Stimulated activated CD8-positive, alpha-beta memory T cell treated with anti-CD3 and anti-CD28 coated beads, Interleukin-4, amount 100 ng/mL, for 48 hours (primary cell): ENCODE results near the gene RIC1.
"Not testable (repeated sequence)": the region's sequence is repeated elsewhere in the genome, so short reads cannot be mapped to it uniquely, and the experiment has no call there.

ENCODE experiments used
- DNase-seq: peaks from one replicate; pipeline ENCODE4 v3.0.0-alpha.2; 2020

Gene RIC1

DNA sequence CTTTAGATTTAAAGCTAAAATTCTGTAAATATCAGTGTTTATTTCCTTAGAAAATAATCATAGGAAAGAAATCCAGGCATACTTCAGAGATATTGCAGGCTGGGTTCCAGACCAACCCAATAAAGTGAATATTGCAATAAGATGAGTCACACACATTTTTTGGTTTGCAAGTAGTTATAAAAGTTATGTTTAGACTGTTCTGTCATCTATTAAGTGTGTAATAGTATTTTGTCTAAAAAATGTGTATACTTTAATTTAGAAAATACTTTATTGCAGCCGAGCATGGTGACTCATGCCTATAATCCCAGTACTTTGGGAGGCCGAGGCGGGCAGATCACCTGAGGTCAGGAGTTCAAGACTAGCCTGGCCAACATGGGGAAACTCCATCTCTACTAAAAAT is 6.9 kb upstream of the RIC1 start:
- no peak for DNase-seq

DNA sequence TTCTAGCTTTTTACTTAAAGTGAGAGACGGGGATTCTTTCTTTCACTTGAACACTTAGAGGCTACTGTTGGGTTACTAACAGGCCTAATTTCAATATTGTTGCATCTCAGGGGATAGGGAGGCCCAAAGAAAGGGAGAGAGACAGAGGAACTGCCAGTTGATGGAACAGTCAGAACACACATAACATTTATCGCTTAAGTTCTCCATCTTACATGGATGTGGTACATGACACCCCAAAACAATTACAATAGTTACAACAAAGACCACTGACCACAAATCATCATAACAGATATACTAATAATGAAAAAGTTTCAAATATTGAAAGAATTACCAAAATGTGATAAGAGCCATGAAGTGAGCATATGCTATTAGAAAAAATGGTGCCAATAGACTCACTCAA is 4.3 kb upstream of the RIC1 start:
- no peak for DNase-seq

DNA sequence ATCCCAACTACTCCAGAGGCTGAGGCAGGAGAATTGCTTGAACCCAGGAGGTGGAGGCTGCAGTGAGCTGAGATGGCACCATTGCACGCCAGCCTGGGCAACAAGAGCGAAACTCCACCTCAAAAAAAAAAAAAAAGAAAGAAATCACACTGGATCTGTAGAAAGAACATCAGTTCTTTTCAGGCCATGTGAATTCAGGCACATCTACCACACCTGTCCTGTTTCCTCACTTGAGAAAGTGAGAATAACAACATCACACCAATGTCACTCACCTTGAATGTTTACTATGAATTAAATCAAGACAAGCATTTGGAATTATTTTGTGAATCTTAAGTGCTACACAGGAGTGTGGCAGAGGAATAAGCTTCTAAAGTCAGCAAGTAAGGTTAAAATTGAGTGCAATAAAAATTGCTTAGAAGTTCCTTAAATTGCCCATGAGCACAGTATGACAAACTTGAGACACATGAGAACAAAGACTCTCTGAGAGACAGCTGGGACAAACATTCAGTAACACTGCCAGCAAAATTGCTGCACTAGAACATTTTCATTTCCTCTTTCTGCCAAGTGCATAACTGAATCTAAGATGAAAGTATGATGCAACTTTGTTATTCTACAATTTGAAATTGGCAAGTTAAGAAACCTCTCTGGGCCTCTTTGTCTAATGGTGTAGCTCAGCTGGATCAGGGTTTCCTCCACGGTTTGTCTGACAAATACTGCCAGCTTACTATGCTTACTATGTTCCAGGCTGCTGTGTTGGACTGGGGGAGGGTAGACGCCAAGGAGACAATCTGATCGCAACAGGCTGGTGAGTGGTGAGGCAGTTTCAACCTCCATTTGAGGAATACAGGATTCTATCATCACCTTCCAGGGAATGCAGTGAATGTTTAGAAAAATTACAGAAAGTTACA is 1.9 kb upstream of the RIC1 start:
- DNase-seq = peak; percentile 61

DNA sequence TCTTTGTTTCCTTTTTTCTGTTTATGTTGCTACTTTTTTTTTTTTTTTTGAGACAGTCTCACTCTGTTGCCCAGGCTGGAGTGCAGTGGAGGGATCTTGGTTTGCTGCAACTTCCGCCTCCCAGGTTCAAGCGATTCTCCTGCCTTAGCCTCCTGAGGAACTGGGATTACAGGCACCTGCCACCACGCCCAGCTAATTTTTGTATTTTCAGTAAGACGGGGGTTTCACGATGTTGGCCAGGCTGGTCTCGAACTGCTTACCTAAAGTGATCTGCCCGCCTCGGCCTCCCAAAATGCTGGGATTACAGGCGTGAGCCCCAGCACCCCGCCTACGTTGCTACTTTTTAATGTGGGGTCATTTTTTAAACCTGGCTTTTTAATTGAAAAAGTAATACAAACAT is 1.2 kb upstream of the RIC1 start:
- DNase-seq = peak; percentile 45

DNA sequence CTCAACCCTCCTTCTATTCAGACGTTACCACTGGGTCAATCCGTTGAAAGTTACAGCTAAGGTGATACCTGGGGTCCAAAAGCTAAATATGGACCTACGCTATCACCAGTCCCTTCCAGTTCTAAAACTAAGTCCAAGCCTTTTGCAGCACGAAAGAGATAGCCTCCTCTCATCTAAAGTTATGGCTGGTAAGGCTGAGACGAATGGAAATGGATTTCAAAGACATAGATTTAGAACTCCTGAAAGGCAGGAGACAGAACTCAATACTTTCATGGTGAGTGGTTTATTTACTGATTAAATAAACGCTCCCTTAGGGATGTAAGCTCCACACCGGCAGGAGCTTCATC is 751 bp upstream of the RIC1 start:
- no peak for DNase-seq

DNA sequence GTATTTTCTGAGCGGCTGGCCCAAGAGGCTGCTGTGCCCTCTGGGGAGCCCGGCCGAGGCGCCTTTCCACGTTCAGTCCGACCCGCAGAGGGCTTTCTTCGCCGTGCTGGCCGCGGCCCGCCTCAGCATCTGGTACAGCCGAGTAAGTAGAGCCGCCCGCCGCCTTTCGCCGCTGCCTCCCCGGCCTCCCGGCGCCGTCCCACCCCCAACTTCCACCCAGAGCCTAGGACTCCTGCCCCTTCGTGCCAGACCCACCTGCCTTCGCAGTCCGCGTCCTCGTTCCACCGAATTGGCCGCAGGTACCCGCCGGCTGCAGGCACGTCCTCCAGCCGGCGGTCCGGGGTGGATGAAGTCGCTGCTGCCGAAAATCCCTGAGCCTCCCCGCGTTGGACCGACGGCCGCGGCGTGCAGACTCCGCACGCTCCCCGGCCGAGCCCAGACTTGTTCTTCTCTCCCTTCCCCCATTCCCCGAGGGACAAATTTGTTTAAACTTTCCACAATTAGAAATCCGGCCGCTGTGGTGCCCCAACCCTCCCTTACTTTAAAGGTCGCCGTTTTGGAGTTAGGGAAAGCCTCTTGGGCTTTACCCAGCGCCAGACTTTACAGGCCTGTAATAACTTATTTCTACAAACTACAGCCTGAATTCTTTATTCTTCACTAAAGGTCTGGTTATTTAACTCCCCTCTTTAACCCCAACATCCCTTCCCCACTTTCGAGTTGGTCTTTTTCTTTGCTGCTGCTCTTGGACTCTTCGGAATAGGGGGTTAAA is 589 bp downstream of the RIC1 start:
- DNase-seq = peak; percentile 65

DNA sequence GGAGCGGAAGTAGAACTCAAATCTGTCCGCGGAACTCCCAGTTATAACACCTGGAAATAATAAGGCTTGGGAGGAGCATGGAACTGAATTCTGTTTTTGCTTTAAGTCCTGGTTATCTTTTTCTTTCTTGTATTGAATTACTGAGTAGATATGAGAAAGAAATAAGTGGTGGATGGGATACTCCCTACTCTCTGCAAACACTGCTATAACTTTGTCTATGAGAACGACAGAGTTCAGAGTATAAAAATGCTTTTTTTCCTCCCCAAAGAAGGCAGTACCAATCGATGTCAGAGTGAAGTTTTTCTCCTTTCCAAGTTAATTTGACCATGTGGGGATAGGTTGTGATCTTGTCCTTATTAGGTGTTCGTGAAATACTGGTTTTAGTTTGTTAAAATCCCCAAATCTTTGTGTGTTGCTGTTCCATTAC is 1.2 kb downstream of the RIC1 start:
- no peak for DNase-seq

DNA sequence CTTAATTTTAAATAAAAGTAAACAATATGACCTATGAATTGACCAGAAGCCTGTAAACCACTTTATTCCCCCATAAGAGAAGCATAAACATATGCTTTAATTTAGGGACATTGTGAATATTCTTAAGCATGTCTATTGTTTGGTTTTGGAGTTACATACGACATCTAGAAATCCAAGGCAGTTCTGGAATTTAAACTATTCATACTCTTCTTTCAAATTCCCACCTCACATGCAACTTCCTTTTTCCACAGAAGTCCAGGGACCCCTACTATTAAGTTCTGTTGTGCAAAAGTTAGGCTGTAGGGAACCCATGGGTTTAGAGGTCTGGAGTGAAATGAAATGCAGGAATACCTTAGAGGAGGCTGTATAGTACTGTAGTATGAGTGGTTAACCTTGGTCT is 2.1 kb downstream of the RIC1 start:
- DNase-seq = no peak

DNA sequence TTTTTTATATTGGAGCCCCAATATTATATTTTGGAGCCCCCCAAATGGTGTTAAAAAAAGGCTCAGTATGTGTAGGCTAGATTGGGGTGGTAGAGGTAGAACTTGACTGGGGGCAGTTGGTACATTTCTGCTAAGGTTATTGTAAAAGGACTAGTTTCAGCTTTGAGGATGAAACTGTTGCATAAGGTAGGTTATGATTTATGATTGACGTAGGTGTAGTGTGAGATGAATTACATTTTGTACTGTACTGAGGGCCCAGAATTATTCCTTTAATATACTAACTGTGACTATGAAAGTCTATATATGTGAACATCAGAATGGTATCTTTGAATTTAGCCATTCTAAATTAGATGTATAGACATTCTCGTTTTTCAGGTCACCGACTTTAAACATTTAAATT is 3.6 kb downstream of the RIC1 start:
- no peak for DNase-seq

DNA sequence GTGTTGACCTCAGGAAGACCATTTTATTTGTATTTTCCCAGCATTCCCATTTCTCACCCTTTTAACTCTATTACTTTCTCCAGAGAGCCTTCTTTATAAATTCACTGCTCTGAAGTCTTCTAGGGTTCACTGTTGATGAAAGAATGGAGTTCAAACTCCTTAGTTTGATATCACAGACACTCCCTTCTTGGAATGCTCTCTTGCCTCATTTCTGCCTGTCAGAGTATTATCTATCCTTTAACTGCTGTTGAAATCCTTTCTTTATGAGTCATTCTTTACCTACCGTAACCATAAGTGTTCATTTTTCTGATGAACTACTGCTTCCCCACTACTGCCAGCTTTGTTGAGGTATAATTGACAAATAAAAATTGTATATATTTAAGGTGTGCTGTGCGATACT is 4.3 kb downstream of the RIC1 start:
- DNase-seq = no peak

DNA sequence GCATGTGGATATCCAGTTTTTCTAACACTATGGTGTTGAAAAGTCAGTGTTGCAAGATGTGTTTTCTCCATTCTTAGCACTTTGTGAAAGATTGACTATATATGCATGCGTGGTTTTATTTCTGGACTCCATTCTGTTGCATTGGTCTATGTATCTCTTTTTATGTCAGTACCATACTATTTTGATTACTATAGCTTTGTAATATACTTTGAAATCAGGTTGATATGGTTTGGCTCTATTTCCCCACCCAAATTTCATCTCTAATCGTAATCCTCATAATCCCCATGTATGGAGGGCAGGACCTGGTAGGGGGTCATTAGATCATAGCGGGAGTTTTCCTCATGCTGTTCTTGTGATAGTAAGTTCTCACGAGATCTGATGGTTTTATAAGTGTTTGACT is 6.5 kb downstream of the RIC1 start:
- DNase-seq = no peak

DNA sequence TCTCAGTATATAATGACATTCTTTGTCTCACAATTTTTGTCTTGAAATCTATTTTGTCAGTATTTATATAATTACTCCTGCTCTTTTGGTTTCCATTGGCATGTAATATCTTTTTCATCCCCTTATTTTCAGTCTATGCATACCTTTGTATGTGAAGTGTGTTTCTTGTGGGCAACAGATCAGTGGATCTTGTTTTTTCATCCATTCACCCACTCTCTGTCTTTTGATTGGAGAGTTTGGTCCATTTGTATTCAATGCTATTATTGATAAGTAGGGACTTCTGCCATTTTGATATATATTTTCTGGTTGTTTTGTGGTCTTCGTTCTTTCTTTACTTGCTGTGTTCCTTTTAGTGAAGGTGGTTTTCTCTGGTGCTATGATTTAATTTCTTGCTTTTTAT is 10.9 kb downstream of the RIC1 start:
- no peak for DNase-seq

DNA sequence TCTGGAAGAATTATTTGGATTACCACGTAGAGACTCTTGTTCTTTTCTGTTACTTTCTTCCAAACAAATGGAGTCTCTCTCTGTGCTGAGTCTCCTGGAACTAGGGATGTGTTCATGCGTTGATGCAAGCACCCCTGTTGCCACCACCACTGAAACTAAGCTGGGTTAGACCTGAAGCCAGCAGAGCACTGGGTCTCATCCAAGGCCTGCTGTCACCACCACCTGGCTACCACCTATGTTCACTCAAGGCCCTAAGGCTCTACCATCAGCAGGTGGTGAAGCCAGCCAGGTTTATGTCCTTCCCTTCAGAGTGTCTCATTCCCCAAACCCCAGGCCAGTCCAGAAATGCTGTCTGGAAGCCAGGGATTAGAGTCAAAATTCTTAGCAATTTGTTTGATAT is 13.3 kb downstream of the RIC1 start:
- DNase-seq = no peak

DNA sequence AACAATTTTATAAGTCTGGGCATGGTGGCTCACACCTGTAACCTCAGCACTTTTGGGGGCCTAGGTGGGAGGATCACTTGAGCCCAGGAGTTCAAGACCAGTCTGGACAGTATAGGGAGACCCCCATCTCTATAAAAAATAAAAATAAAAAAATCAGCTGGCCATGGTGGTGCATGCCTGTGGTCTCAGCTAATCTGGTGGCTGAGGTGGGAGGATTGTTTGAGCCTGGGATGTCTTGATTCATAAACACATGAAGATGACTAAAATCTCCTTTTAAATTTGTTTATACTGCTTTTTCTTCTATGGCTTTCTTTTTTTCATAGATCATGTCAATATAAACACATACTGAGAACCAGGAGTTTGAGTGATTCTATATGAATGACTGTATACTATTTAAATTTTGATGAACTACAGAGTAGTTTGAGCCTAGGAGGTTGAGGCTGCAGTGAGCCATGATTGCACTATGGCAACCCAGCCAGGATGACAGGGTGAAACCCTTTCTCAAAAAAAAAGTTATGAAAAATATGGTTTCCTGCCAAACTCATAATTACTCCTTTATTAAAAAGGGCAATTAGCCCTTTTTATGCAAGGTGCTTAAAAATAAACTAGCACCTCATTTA is 14.2 kb downstream of the RIC1 start:
- DNase-seq = no peak

DNA sequence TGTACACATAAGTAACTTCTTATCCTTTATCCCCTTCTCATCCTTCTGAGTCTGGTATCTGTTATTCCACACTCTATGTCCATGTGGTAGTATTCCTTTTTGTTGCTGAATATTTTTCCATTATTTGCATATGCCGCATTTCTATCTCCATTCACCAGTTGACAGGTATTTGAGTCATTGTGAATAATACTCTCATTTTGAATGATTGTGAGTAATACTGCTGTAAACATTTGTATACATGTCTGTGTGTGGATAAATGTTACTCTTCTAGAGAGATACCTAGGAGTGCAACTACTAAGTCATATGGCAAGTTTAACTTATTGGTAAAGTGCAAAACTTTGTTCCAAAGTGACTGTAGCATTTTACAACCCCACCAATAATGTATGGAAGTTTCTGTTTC is 15.6 kb downstream of the RIC1 start:
- no peak for DNase-seq

DNA sequence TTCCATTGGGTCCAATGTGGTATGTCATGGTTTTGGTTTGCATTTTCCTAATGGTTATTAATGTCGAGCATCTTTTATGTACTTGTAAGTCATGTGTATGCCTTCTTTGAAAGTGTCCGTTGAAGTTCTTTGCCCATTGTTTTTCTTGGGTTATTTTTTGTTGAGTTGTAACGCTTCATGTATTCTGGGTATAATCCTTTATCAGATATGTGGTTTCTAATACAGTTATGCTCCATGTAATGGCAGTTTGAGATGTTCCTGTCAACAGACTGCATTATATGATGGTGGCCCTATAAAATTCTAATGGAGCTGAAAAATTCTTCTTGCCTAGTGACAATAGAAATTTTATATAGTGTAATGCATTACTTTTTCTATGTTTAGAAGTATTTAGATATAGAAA is 17.2 kb downstream of the RIC1 start:
- no peak for DNase-seq

DNA sequence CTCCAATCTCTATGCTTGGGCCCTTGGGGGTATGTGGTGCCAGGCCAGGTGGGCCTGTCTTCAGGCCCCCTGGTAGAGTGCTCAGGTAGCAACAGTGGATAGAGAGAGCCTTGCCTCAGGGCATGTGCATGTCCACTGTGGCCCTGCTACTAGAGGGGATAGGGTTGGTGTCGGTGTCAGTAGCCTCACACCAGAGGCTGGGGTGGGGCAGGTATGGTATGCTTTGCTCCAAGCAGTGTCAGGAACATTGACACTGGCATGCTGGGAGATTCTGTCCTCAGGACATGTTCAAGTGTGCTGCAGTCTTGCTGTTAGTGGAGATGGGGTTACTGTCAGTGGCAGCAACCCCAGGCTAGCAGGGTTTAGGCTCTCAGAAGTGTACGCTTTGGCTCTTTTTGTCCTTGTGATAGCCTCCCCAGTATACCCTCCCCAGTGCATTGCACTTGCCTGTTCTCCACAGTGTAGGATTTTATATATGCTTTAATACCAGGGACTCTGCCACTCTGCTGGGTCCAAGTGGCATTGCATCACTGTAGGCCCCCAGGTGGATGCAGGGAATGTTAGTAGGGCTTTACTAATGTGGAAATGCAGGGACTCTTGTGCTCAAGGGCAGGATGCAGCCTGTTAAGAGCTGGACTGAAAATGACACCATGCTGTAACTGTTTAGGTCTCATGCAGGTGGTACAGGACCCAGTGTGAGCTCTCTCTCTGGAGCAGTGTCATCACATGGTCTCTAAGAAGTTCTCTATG is 21.6 kb downstream of the RIC1 start:
- no peak for DNase-seq

DNA sequence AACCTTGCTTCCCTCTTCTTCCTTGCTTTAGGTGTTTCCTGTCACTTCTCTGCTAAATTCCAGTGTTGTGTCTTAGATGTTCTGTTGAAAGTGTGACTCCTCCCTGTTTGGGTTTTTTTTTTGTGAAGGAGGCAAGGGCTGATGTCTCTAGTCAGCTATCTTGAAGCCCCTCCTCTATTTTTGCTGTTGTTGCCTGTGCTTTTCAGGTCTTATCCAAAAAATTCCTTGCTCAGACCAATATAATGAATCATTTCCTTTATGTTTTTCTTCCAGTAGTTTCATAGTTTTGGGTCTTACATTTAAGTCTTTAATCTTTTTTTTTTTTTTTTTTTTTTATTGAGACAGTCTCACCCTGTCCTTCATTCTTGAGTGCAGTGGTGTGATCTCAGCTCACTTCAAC is 22.3 kb downstream of the RIC1 start:
- DNase-seq = no peak

DNA sequence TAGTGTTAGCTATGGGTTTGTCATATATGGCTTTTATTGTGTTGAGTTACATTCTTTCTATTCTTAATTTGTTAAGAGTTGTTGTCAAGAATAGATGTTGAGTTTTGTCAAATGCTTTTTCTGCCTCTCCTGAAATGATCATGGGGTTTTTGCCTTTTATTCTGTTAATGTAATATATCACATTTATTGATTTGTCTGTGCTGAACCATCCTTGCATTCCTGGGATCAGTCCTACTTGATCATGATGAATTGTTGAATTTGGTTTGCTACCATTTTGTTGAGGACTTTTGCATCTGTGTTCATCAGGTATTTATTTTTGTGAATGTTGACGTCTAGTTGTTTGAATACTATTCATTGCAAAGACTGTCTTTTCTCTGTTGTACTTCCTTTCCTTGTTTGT is 23.9 kb downstream of the RIC1 start:
- DNase-seq = no peak

DNA sequence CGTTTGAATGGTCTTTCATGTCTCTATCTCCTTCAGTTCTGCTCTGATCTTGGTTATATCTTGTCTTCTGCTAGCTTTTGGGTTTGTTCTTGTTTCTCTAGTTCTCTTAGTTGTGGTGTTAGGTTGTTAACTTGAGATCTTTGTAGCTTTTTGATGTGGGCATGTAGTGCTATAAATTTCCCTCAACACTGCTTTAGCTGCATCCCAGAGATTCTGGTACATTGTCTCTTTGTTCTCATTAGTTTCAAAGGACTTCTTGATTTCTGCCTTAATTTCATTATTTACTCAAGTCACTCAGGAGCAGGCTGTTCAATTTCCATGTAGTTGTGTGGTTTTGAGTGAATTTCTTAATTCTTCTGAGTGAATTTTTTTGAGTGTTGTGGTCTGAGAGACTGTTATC is 33.9 kb downstream of the RIC1 start:
- DNase-seq = not testable (repeated sequence)

DNA sequence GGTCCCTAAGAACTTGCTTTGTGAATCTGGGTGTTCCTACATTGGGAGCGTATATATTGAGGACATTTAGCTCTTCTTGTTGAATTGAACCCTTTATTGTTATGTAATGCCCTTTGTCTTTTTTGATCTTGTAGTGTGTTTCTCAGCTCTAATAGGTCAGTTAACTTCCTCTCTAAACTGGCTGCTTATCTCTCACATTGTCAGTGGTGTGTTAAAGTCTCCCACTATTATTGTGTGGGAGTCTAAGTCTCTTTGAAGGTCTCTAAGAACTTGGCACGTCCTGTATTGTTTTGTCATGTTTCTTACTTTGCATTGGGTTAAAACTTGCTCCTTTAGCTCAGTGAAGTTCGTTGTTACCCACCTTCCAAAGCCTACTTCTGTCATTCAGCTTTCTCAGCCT is 36.2 kb downstream of the RIC1 start:
- no peak for DNase-seq

DNA sequence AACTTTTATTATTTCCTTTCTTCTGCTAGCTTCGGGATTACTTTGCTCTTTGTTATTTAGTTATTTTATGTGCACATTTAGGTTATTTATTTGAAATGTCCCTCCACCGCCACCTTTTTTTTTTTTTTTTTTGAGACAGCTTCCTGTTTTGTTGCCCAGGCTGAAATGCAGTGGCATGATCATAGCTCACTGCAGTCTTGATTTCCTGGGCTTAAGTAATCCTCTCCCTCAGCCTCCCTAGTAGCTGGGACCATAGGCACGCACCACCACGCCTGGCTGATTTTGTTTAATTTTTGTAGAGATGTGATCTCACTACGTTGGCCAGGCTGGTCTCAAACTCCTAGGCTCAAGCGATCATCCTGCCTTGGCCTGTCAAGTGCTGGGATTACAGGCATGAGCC is 38.5 kb downstream of the RIC1 start:
- DNase-seq = no peak

DNA sequence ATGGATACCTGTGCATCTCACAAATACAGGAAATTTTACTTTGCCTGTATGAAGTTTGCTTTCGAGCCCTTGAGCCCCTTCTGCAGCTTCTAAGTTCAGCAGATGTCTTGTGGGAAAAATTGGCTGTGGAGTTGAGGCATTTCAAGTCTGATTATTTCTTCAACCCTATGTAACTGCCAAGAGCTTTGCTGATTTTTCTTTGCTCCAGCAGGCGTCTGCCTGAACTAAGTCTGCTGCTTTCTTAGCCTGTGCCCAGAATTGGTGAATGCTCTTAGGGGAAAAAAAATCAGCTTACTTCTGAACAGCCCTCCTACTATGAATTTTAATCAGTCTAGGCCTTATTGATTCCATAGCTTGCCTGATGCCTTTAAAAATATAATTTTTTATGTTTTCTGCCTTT is 41.2 kb downstream of the RIC1 start:
- no peak for DNase-seq
